Right kidney (tissue), 1 donor: ENCODE data around the gene MAN1A1.

Experiments
- DNase-seq: peaks from one replicate; pipeline ENCODE4 v3.0.0-alpha.2; 2016

Gene MAN1A1

GRCh38 chr6:119327810-119328209, 21.8 kb downstream of the MAN1A1 start:
- DNase-seq: no peak

GRCh38 chr6:119326291-119327005, 23.1 kb downstream of the MAN1A1 start:
- DNase-seq: no peak

GRCh38 chr6:119325559-119326265, 23.8 kb downstream of the MAN1A1 start:
- DNase-seq: peak; percentile 20

DNA sequence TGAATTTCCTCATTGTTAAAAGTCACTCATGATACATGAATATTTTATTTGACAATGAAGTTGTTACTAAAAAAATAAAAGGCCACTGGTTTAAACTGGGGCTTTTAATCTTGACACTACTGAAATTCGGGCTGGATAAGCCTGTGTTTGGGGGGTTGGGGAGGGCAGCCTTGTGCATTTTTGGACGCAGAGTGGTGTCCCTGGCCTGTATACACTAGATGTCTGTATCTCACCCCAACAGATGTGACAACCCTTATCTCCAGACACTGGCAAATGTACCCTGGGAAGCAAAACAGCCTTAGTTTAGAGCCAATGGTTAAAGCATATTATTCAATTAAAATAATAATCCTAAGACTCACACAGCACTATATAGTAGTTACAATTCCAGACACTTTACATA, 24.8 kb downstream of the MAN1A1 start:
- no peak for DNase-seq

GRCh38 chr6:119323931-119324330, 25.6 kb downstream of the MAN1A1 start:
- no peak for DNase-seq

DNA sequence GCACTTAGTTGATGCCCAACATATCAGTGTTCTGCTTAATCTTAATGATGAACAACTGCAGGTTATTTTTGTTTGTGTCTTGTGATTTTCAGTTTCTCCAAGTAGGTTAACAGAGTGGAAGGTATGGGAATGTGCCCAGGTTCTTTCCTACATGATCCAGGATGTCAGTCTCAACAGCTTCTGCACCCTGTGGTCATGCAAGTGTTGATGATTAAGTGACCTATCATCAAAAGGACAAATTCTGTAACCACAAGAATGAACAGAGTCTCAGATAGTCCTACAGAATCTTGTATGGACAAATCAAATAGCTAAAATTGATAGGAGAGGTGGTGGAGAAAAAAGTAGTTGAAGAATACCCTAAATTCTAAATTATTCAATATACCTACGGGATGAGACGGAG, 26.1 kb downstream of the MAN1A1 start:
- DNase-seq: no peak

DNA sequence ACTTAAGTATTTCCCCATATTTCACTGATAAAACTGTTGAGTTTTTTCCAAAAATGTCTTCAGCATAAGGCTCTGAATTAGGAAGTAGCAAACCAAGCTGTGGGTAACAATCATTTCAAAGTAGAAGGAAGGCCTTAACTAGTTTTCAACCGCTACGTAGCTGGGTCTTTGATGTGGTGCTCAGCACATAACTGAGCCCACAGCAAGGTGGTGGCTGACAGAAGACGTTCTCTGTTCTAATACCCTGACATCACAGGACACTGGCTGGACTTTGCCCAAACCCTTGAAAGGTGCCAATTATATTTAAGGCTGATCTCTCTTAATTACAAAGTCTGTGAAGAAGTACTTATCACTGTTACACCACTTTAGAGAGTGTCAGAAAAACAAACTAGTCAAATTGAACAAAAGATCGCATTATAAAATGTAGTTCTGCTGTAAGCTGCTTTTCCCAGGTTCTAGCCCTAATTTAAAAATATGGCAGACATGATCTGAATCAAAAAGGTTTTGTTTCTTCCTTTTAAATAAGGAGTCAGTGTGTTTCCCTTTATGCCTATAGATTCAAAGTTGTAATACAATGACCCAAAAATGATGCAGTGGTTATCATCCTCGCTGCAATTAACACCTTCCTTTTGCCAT, 26.7 kb downstream of the MAN1A1 start:
- DNase-seq: no peak

DNA sequence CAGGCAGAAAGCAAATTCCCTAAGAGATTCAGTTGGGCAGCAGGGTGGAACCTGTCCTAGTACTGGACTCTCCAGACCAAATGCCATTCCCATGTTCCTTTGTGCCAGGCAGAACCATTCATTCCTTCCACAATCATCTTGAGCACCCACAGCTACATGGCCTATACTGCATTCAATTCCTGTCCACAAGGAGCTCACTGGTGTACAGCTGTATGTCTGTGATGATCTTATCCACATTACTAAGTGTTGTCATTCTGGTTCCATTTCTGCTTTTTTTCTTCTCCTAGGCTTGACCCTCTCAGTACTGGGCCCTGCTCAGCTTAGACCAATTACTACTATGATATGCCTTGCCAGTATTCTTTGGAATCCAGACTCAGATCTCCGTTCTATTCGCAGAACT, 27.5 kb downstream of the MAN1A1 start:
- no peak for DNase-seq

DNA sequence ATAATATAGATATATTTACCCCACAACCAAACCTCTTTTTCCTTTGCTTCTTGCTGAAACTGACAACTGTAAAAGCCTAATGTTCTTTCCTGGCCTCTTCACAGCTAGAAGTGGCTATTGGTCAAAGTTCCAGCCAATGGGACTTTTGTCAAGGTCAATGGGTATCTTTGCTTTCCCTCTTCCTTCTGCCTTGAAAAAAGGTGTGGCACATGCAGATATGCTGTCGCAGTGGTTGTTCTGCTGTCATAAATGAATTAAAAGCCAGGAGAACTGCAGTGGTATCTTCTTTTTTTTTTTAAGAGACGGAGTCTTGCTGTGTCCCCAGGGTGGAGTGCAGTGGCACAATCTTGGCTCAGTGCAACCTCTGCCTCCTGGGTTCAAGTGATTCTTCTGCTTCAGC, 29.9 kb downstream of the MAN1A1 start:
- no peak for DNase-seq

GRCh38 chr6:119318730-119319129, 30.8 kb downstream of the MAN1A1 start:
- no peak for DNase-seq

DNA sequence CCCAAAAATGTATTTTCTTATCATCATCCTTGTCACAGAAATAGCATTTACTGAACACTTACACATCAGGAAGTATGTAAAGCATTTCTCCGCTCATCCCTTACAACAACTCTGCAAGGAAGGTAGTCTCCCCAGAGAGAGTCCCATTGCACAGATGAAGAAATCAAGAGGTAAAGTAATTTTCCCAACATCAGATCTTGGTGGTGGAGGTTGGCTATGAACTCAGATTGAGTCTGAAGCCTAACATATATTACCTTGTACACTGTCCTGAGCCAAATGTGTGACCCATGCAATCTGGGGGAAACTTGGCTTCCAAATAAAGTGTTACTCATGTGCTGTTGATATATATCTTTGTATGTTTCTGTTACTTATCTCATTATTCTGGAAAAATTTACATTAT, 31.4 kb downstream of the MAN1A1 start:
- DNase-seq: no peak

DNA sequence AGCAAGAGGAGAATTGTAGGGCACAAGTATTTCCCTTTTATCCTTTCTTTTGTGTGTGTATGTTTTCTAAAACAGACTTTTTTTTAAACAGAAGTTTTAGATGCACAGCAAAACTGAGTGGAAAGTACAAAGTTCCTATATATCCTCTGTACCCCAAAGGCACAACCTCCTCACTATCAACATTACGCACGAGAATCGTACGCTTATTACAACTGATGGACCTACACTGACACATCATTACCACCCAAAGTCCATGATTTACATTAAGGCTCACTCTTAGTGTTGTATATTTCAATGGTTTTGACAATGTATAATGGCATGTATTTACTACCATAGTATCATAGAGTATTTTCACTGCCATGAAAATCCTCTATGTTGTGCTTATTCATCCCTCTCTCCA, 32.6 kb downstream of the MAN1A1 start:
- DNase-seq: no peak

DNA sequence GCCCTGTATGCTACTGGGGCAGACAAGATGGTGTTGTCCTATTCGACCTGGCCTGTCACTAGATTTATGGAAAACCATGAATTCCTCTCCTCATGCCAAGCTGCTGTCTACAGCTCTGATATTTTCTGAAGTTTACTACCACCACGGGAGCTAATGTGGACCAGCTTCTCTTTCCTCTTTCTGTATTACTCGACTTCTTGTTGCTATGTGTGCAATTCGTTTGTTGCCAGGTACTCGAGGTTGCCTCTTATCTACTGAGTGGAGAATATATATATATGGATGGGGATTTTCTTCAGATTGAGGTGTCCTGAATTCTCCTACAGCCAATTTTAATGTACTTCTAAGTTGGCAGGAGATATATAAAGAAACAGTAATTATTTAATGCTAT, 34.7 kb downstream of the MAN1A1 start:
- no peak for DNase-seq

GRCh38 chr6:119313937-119314884, 35.4 kb downstream of the MAN1A1 start:
- no peak for DNase-seq

DNA sequence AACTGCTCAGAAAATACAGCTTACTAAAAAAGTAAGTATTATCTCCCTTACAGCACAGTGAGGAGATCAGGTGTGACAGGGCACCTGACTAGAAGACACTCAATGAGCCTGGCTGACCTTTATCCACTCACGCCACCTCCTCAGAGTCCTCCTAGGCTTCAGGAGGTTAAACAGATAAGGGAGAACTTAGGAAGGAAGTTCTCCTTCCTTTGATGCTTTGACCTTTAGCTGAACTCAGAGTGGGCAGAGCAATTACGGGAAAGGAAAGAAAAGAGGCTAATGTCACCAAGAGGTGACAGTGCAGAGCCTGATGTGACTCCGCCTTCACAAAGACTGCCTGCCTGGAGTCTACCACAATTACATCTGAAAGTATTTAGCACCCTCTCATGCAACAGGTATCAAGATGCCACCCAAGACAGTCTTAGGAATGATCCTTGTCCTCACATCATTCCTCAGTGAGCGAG, 36.7 kb downstream of the MAN1A1 start:
- DNase-seq: no peak

DNA sequence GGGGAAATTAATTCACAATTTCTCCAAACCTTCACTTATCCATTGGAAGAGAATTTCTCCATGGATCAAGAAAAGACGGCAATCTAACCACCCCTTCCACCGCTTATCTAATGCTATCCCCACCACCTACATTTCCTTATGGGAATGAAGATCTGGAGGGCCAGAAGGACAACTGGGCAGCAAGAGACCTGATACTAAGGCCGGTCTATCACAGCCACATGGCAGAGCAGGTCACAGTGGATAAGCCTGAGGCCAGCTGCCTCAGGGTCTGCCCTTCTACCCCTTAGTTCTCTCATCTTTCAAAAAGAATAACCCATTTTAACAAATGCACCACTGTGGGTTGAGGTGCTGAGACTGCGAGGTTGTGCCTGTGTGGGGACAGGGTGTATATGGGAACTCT, 37.1 kb downstream of the MAN1A1 start:
- DNase-seq: no peak

GRCh38 chr6:119311514-119312142, 37.9 kb downstream of the MAN1A1 start:
- DNase-seq: no peak

- DNase-seq: no peak
Measured at GRCh38 chr6:119310486-119311036, 39.0 kb downstream of the MAN1A1 start.

GRCh38 chr6:119308991-119309657, 40.4 kb downstream of the MAN1A1 start:
- peak; percentile 17 for DNase-seq

DNA sequence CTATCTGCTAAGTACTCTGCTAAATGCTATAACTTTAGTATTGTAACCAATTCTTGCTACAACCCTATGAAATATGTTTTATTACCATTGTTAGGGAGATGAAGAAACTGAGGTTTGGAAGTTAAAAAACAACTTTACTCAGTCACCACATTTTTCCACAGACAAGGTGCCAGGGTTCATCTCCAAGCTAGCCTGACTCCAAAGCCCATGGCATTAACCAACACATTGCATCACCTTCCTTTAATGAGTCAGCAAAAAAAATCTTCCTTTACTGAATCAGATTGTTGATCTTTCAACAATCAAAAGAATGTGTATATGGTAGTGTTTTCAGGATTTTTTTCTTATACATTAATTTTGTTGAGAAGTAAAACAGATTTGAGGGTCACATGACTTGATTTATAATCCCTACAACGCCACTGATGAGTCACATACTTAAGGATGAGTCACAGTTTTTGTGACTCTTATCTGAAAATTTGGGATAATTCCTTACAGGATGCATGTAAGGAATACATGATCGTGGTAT, 41.5 kb downstream of the MAN1A1 start:
- no peak for DNase-seq

DNA sequence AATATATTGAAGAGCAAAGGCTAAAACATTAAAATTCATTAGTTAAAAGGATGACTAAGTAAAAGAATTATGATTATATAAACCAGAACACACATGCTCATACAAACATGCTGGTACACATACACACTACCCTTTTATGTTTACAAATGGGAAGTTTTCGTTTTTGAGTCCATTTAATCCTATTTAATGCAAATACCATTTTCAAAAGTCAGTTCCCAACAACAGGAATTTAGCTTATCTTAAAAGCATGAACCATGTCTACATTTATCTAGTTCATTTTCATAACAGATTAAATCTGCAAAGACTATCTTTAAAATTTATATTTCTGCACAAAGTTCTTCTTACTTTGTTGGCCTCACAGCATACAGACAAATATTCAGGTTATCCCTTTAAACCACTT, 42.5 kb downstream of the MAN1A1 start:
- no peak for DNase-seq
